GM19193 (cell line): ENCODE data around the gene SELENOF.

Experiments
- POLR2A ChIP-seq: IDR thresholded peaks from 4 replicates; pipeline ENCODE4 v1.6.1; 2011; ENCODE audit not compliant: insufficient read depth, insufficient read length; ENCODE audit errors: extremely low read depth

Gene SELENOF

DNA sequence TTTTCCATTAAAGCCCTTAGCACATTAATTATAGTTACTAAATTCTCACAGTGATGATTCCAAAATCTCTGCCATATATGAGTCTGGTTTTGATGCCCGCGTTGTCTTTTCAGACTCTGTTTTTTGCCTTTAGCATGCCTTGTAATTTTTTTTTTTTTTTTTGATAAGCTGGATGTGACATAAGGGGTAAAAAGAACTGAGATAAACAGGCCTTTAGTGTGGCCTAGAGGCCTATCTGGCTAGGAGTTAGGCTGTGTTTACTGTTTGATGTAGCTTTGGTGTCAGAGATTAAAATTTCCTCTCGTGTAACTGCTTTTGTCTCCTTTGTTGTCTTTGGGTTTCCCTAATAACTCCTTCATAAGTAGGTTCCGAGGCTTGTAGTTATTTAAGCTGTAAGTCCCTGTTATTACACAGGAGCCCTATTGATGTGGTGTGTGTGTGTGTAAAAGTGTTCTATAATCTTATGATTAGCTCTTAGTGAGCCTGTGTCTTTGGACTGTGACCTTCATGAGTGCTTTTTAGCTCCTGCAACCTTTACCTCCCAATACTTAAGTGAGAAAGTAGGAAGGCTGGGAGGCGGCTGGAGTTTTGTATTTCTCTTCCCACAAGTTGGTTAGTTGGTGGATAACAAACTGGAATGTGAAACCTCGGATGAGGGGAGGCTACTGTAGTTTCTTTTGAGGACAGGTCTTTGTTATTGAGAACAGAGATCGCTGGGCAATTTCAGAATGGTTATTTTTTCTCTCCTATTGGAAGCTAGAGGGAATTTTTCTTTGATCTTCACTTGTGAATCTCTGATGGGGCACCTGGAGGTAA, 19.8 kb upstream of the SELENOF start:
- no peak for TF ChIP-seq POLR2A

GRCh38 chr1:86933051-86933450, 19.1 kb upstream of the SELENOF start:
- no peak for TF ChIP-seq POLR2A

GRCh38 chr1:86928819-86929218, 14.9 kb upstream of the SELENOF start:
- TF ChIP-seq POLR2A: no peak

- TF ChIP-seq POLR2A: no peak
Observed at GRCh38 chr1:86926883-86927282, 13.0 kb upstream of the SELENOF start.

- TF ChIP-seq POLR2A: no peak
Observed at GRCh38 chr1:86925742-86926141, 11.8 kb upstream of the SELENOF start.

DNA sequence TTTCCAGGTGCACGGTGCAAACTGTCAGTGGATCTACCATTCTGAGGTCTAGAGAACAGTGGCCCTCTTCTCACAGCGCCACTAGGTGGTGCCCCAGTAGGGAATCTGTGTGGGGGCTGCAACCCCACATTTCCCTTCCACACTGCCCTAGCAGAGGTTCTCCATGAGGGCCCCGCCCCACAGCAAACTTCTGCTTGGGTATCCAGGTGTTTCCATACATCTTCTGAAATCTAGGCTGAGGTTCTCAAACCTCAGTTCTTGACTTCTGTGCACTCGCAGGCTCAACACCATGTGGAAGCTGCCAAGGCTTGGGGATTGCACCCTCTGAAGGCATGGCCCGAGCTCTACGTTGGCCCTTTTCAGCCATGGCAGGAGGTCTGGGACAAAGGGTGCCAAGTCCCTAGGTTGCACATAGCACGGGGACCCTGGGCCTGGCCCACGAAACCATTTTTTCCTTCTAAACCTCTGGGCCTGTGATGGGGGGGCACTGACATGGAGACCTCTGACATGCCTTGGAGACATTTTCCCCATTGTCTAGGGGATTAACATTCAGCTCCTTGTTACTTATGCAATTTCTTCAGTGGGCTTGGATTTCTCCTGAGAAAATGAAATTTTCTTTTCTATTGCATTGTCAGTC, 10.5 kb upstream of the SELENOF start:
- TF ChIP-seq POLR2A: no peak

DNA sequence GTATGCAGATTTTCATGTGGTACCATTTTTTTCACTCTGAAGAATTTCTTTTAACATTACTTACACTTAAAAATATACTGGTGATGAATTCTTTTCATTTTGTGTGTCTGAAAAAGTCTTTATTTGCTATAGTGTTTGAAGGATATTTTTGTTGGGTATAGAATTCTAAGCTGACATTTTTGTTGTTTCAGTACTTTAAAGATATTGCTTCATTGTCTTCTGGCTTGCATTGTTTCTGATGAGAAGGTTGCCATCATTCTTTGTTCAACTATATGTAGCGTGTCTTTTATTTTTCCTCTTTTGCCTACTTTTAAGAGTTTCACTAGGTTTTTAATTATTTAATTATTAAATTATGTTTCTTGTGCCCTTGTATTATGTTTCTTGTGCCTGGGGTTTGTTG, 8.5 kb upstream of the SELENOF start:
- TF ChIP-seq POLR2A: no peak

DNA sequence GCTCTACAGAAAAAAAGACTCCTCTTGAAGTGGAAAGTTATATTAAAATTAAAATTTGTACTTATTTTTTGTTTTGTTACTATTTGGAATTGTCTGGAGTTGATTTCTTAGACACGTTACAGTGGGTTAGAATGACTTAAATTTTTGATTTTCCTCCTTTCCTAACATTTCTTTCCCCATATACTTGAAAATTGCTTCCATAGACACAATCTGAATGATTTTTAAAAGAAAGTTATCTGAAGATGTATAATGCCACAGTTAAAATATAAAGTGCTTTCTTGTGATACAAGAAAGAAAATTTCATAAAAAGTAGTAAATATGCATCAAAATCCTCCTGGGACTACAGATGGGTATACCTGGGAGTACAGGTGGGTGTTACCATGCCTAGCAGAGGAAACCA, 2.8 kb upstream of the SELENOF start:
- no peak for TF ChIP-seq POLR2A

- TF ChIP-seq POLR2A: no peak
Observed at GRCh38 chr1:86915737-86916235, 1.9 kb upstream of the SELENOF start.

DNA sequence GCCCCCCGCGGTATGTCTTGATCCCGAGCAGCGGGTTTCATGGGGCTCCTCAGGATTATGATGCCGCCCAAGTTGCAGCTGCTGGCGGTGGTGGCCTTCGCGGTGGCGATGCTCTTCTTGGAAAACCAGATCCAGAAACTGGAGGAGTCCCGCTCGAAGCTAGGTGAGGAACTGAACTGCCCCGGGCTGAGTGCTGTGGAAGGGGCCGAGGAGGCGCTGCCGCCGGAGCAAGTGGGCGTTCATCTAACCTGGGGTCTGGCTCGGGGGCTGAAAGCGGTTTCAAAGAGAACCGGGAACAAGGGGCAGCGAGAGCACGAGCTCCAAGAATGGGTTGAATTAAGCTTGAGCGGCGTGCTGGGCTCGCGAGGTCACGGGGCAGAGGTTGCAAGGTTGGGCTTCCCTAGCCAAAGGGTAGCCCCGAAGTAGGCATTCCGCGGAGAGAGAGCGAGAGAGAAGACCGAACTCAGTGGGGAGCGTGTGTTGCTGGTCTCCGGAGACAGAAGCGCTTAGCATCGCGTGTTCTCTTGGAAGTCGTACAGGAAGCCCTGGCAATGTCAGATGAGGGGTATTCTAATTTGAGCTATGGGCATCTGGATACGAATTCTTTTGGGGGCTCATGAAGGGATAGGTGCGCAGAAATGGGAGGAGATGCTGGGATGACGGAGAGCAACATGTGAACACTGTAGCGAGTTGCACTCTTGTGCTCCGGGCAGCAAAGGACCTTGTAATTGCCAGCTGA, 1.2 kb upstream of the SELENOF start:
- no peak for TF ChIP-seq POLR2A

- peak; percentile 71 for TF ChIP-seq POLR2A
Observed at GRCh38 chr1:86914601-86914997, 673 bp upstream of the SELENOF start, which contains the start of gene HS2ST1. Gene HS2ST1, plus strand, starts transcription at chr1:86914635.

- no peak for TF ChIP-seq POLR2A
Observed at GRCh38 chr1:86913399-86913895, 479 bp downstream of the SELENOF start.

DNA sequence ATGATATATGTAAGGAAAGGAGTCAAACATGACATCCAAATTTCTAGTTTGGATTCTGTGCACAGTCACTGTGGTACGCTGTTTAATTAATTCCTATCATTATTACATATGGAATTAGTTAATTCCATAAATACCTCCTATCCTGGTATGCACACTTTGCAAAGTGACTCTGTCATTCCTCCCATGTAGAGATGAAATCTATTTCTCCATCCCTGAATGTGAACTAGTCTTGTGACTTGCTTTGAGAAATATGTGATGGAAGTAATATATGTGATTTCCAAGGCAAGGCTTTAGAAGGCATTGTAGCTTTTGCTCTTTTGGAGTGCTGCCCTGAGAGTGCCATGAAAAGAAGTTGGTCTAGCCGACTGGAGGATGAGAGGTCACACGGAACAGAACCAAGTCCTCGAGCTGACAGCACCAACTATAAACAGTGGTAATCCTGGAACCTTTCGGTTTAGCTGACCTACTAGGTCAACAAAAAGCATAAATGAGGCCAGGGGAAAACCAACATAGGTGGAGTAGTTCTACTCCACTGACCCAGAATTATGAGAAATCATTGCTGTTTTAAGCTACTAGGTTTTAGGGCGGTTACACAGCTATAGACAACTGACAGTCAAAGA, 1.5 kb downstream of the SELENOF start:
- no peak for TF ChIP-seq POLR2A

DNA sequence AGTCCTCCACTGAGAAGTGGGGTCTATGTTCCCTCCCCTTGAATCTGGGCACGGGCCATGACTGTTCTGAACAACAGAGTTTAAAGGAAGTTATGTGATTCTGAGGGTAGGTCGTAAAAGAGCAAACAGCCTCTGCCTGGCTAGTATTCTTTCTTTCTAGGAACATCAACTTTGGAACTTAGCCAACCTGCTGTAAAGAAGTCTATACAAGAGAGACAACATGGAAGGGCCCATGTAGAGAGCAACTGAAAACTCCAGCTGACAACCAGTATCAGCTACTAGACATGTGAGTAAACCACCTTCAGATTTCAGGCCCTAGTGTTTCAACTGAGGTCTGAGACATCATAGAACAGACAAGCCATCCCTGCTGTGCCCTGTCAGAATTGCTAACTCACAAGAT, 7.5 kb downstream of the SELENOF start:
- no peak for TF ChIP-seq POLR2A

DNA sequence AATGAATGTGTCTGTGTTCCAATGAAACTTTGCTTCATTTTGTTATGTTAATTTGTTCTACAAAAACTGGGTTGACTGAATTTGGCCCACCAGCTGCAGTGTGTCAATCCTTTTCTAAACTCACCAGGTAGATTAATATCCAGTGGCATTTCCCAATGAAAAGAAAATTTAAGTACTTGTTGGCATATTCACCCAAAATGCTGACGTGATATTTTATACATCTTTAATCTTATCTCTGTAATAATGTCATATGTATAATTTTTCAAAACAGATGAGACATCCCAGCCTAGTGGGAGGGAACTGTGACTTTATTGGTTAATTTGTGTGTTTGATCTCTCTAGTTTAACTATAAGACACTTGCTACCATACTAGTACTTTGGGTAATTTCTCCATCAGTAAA, 8.1 kb downstream of the SELENOF start:
- TF ChIP-seq POLR2A: no peak
